ENCODE results near the gene ITGBL1.

The ITGBL1 gene

DNA sequence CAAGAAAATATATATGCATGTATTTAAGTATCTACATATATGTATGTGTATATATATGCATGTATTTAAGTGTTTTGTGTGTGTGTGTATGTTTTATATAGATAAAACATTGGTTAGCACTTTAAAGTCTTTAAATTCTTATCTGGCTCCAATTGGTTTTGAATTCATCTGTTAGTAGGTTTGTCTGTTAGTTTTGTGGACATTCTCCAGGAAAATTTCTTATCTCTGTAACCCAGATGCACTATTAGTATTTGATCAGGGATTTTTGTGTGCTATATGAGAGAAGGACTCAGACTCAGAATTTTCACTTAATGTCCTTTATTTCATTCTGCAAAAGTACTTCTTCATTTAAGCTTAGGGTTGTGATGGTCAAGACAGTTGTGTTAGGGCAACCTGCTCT is 103.1 kb downstream of the ITGBL1 start:
- no peak for DNase-seq (ENCODE audit: low read depth)
- in situ Hi-C loops (cut with HindIII; ENCODE audit: low sequenced_read_pairs), result no loop called here
- H3K4me3 ChIP-seq (ENCODE audit: low read depth, low read length), result no peak overlapping the region
- TF ChIP-seq, protein P1, sequence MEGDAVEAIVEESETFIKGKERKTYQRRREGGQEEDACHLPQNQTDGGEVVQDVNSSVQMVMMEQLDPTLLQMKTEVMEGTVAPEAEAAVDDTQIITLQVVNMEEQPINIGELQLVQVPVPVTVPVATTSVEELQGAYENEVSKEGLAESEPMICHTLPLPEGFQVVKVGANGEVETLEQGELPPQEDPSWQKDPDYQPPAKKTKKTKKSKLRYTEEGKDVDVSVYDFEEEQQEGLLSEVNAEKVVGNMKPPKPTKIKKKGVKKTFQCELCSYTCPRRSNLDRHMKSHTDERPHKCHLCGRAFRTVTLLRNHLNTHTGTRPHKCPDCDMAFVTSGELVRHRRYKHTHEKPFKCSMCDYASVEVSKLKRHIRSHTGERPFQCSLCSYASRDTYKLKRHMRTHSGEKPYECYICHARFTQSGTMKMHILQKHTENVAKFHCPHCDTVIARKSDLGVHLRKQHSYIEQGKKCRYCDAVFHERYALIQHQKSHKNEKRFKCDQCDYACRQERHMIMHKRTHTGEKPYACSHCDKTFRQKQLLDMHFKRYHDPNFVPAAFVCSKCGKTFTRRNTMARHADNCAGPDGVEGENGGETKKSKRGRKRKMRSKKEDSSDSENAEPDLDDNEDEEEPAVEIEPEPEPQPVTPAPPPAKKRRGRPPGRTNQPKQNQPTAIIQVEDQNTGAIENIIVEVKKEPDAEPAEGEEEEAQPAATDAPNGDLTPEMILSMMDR (IDR thresholded peaks at IDR 0.05; ENCODE audit: low read depth, low read length, missing control alignments), result no peak

DNA sequence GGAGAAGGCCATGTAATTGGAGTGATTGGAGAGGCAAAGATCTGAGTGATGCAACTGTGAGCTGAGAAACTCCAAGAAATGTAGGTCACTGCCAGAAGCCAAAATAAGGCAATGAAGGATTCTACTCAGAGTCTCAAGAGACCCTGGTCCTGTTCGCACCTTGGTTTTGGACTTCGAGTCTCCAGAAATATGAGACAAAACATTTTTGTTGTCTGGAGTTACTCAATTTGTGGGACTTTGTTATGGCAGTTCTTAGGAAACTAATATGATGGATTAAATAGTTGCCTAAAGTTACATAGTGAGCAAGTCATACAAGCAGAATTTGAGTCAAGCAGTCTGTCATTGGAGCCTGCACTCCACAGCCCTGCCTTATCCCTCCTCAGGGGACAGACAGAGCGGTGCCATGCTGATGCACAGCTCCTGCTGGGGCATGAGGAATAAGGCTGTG is 104.2 kb downstream of the ITGBL1 start:
- in situ Hi-C loops (cut with HindIII; ENCODE audit: low sequenced_read_pairs), result no loop called here
- H3K4me3 ChIP-seq (ENCODE audit: low read depth, low read length), result no peak overlapping the region
- DNase-seq (ENCODE audit: low read depth), result no peak
- TF ChIP-seq, protein P1 (IDR thresholded peaks at IDR 0.05; ENCODE audit: low read depth, low read length, missing control alignments), result no peak

DNA sequence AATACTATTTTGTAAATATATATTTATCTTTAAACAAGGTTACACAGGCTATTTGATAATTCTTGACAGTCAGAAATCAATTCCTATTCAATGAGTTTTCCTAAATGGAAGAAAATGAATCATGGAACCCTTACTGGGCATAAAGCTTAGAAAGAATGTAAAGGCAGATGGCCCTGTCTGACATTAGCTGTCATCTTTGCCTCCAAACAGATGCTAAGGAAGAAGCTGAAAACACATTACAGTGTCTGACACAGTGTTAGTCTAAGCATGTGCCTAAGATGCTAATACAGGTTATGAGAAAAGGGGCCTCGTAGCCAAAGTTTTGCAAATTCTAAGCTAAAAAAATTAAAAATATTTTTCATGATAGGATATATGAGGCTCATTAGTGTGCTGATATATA is 112.8 kb downstream of the ITGBL1 start:
- TF ChIP-seq, protein P1 (IDR thresholded peaks at IDR 0.05; ENCODE audit: low read depth, low read length, missing control alignments), result no peak
- no peak overlapping the region for H3K4me3 ChIP-seq (ENCODE audit: low read depth, low read length)
- in situ Hi-C loops (cut with HindIII; ENCODE audit: low sequenced_read_pairs), result no loop called here
- DNase-seq (ENCODE audit: low read depth), result no peak

DNA sequence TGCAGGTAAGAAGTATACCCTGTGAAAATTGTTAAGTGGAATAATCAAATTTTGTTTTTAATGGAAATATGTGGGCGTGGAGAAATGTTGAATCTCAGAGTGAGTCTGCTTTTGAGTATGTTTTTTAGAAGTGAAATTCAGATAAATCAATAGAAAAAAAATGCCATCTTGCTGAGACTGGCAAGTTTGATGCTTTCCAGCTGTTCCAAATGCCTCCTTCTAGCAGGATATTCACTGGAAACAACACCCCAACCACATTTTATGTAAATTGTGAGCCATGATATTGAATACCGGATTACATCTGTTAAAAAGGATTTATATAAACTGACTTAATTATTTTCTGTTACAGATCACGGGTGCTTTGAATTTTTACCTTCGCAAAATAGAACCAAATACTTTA is 115.4 kb downstream of the ITGBL1 start:
- no peak overlapping the region for H3K4me3 ChIP-seq (ENCODE audit: low read depth, low read length)
- DNase-seq (ENCODE audit: low read depth), result no peak
- in situ Hi-C loops (cut with HindIII; ENCODE audit: low sequenced_read_pairs), result no loop called here
- TF ChIP-seq, protein P1 (IDR thresholded peaks at IDR 0.05; ENCODE audit: low read depth, low read length, missing control alignments), result no peak

DNA sequence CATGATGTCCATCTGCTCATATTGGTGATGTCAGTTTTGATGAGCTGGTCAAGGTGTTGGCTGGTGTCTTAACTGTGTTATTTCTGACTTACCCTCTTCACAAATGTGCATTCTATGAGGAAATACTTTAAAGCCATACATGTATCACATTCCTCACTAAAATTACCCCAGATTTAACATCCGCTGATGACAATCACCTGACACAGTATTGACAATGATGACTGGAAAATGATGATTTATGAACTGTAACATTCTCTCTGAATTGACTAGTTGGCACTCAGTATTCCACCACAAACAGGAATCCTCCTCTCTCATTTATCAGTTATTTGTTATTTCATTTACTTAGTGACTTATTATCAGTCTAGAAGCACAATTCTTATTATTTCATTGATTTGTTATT is 117.3 kb downstream of the ITGBL1 start:
- TF ChIP-seq, protein P1 (IDR thresholded peaks at IDR 0.05; ENCODE audit: low read depth, low read length, missing control alignments), result no peak
- DNase-seq (ENCODE audit: low read depth), result no peak
- H3K4me3 ChIP-seq (ENCODE audit: low read depth, low read length), result no peak overlapping the region
- in situ Hi-C loops (cut with HindIII; ENCODE audit: low sequenced_read_pairs), result no loop called here

DNA sequence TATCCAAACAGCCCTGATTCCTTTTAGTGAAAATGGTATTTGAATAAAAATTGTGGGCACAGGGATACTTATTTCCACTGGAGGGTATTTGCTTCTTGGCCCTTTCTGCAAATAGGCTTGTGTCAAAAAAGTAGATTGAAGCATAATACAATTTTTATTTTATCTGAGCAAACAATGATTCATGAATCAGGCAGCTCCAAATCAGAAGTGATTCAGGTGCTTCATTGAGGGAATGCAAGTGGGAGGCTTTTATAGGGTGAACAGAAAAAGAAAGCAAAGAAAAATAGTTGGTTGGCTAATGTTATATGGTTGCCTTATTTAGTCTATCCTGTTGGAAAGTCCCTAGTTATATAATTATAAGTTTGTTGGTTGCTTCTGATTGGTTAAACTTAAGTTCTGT is 117.9 kb downstream of the ITGBL1 start:
- H3K4me3 ChIP-seq (ENCODE audit: low read depth, low read length), result no peak overlapping the region
- TF ChIP-seq, protein P1 (IDR thresholded peaks at IDR 0.05; ENCODE audit: low read depth, low read length, missing control alignments), result no peak
- no peak for DNase-seq (ENCODE audit: low read depth)
- in situ Hi-C loops (cut with HindIII; ENCODE audit: low sequenced_read_pairs), result no loop called here

DNA sequence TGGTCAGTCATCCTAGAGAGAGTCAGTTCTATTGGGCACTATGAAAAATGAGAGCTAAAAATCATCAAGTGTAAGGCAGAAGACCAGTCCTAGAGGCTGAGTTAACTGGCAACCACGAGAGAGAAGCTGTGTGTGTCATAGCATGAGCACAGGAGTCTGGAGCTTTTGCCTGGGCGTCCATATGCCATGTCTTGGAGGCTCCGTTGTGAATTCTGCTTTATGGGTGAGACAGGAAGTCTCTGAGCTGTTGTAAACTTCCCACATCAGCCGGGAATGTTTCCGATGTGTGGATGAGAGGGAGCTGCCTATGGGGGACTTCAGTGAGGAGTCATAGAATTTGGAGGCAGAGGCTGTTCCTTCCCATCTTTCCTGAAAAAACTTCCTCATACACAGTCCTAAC is 120.0 kb downstream of the ITGBL1 start:
- no peak for DNase-seq (ENCODE audit: low read depth)
- TF ChIP-seq, protein P1 (IDR thresholded peaks at IDR 0.05; ENCODE audit: low read depth, low read length, missing control alignments), result no peak
- in situ Hi-C loops (cut with HindIII; ENCODE audit: low sequenced_read_pairs), result no loop called here
- no peak overlapping the region for H3K4me3 ChIP-seq (ENCODE audit: low read depth, low read length)

Data from astrocyte of the cerebellum (primary cell).